ENCODE data around the gene XRN1.
"Not testable (repeated sequence)": the region's sequence is repeated elsewhere in the genome, so short reads cannot be mapped to it uniquely, and the experiment has no call there.

XRN1 gene

DNA sequence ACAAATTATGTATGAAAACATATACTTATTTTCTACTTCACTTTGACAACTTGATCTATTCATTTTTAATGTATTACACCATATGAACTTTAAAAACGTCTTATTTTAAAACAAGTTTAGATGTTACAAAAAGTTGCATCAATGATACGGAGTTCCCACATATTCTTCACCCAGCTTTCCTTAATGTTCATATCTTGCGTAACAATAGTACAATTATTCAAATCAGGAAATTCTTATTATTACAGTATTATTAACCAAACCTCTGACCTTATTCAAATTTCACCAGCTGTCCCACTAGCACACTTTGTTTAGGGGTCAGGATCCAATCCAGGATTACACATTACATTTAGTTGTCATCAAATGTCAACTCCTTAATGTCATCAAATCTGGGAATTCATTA, 12.9 kb upstream of the XRN1 start:
- H3K4me3 ChIP-seq (ENCODE audit: low read depth in 1 of 2, low read length in 2 of 2), result no peak overlapping the region
- H3K9me3 ChIP-seq (ENCODE audit: control insufficient read depth in 1 of 2, low read length in 2 of 2), result no peaks in the 10 kb centered on the region
- peaks cover 23 to 27% of the 10 kb centered on the region in 2 donors for H3K36me3 ChIP-seq (ENCODE audit: control insufficient read depth in 1 of 2, insufficient read depth in 2 of 2, low read length in 2 of 2)
- no peaks in the 10 kb centered on the region for H3K4me1 ChIP-seq (ENCODE audit: control insufficient read depth in 1 of 2, insufficient read depth in 2 of 2, low read length in 2 of 2)
- no peaks in the 10 kb centered on the region for H3K27me3 ChIP-seq (ENCODE audit: low read depth, low read length)
- no peak overlapping the region for H3K27ac ChIP-seq (ENCODE audit: low read length)

- Histone ChIP-seq H3K36me3 (ENCODE audit: control insufficient read depth in 1 of 2, insufficient read depth in 2 of 2, low read length in 2 of 2) (peaks cover 23 to 27% of the 10 kb centered on the region in 2 donors), H3K27ac (ENCODE audit: low read length) (no peak overlapping the region), H3K4me3 (ENCODE audit: low read depth in 1 of 2, low read length in 2 of 2) (no peak overlapping the region), H3K9me3 (ENCODE audit: control insufficient read depth in 1 of 2, low read length in 2 of 2) (no peaks in the 10 kb centered on the region), H3K4me1 (ENCODE audit: control insufficient read depth in 1 of 2, insufficient read depth in 2 of 2, low read length in 2 of 2) (no peaks in the 10 kb centered on the region), H3K27me3 (ENCODE audit: low read depth, low read length) (no peaks in the 10 kb centered on the region)
Observed at GRCh38 chr3:142459929-142460328, 12.1 kb upstream of the XRN1 start.

DNA sequence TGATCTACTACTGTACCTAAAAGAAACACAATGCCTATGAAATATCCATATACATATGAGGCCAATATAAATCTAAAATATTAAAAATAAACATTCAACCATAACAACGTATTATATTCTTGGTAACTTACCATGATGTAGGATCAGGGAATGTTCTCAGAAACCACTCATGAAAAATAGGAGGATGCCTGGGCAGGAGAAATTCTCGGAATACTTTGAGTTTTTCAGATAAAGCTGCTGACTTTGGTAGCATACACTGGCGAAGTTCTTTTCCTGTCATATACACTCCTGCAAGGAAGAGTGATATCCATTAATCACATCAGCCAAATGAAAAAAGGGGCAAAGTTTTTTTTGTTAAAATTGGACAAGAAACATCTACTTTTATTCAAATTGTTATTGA, 11.3 kb upstream of the XRN1 start:
- Histone ChIP-seq H3K36me3 (ENCODE audit: control insufficient read depth in 1 of 2, insufficient read depth in 2 of 2, low read length in 2 of 2) (peaks cover 20 to 27% of the 10 kb centered on the region in 2 donors), H3K27me3 (ENCODE audit: low read depth, low read length) (no peaks in the 10 kb centered on the region), H3K27ac (ENCODE audit: low read length) (no peak overlapping the region), H3K4me1 (ENCODE audit: control insufficient read depth in 1 of 2, insufficient read depth in 2 of 2, low read length in 2 of 2) (no peaks in the 10 kb centered on the region), H3K9me3 (ENCODE audit: control insufficient read depth in 1 of 2, low read length in 2 of 2) (no peaks in the 10 kb centered on the region), H3K4me3 (ENCODE audit: low read depth in 1 of 2, low read length in 2 of 2) (no peak overlapping the region)

DNA sequence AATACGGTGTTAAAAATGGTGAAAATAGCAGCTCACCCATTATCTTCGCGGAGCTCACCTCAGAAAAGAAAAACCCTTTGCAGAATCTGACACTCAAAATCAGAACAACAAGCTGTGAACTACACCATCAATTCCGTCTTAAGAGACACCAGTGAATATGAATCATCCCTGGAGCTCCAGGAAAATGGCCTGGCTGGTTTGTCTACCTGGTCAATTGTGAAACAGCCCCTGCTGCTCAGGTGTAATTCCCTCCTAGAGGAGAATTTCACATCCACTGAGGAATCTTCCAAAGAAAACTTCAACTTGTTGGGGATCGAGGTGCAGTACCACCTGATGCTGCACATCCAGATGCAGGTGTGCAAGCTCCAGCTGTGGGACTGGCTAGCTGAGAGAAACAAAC, 3.0 kb upstream of the XRN1 start:
- Histone ChIP-seq H3K4me3 (ENCODE audit: low read depth in 1 of 2, low read length in 2 of 2) (no peak overlapping the region), H3K27ac (ENCODE audit: low read length) (no peak overlapping the region), H3K36me3 (ENCODE audit: control insufficient read depth in 1 of 2, insufficient read depth in 2 of 2, low read length in 2 of 2) (peaks cover 7 to 12% of the 10 kb centered on the region in 2 donors), H3K27me3 (ENCODE audit: low read depth, low read length) (no peaks in the 10 kb centered on the region), H3K4me1 (ENCODE audit: control insufficient read depth in 1 of 2, insufficient read depth in 2 of 2, low read length in 2 of 2) (peaks cover 6 to 14% of the 10 kb centered on the region in 2 donors), H3K9me3 (ENCODE audit: control insufficient read depth in 1 of 2, low read length in 2 of 2) (no peaks in the 10 kb centered on the region)

DNA sequence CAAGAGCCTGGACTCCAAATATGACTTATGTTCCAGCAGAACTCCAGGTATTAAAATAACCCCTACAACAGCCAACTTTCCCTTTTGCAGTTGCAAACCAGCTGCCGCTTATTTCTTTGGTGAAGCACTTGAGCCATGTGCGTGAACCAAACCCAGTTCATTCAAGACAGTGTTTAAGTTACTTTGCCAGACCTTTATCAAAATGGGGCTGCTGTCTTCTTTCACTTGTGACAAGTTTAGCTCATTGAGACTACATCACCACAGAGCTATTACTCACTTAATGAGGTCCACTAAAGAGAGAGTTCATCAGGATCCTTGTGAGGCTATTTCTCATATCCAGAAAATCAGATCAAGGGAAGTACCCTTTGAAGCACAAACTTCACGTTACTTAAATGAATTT, 2.4 kb upstream of the XRN1 start:
- Histone ChIP-seq H3K27ac (ENCODE audit: low read length) (no peak overlapping the region), H3K9me3 (ENCODE audit: control insufficient read depth in 1 of 2, low read length in 2 of 2) (no peaks in the 10 kb centered on the region), H3K36me3 (ENCODE audit: control insufficient read depth in 1 of 2, insufficient read depth in 2 of 2, low read length in 2 of 2) (peaks cover 7 to 12% of the 10 kb centered on the region in 2 donors), H3K27me3 (ENCODE audit: low read depth, low read length) (no peaks in the 10 kb centered on the region), H3K4me1 (ENCODE audit: control insufficient read depth in 1 of 2, insufficient read depth in 2 of 2, low read length in 2 of 2) (peaks cover 12 to 21% of the 10 kb centered on the region in 2 donors), H3K4me3 (ENCODE audit: low read depth in 1 of 2, low read length in 2 of 2) (no peak overlapping the region)

DNA sequence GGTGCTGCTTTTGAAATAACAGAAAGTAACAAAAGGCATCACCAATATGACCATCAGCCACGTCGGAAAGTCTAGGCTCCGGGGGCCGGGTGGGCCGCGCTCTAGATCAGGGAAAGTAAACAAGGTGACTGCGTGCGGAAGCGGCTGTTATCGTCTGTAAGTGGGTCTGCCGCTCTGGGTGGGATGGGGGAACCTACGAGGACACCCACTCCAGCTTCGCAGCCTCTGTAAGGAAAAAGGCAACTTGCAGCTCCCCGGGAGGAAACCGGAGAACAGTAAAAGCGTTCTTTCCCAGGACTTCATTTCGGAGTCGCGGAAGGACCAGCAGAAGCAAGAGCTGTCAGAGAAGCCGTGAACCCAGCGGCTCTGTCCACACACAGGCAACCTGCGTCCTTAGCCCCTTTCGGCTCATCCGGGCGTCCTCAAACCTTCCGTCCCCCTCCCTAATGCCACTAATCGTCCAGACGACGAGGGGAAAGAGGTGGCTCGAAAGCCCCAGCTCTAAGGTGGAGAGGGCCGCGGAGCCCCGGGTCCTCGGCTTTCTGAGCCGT, 461 bp downstream of the XRN1 start:
- Histone ChIP-seq H3K4me3 (ENCODE audit: low read depth in 1 of 2, low read length in 2 of 2) (peak overlapping the region; percentile 99), H3K4me1 (ENCODE audit: control insufficient read depth in 1 of 2, insufficient read depth in 2 of 2, low read length in 2 of 2) (peaks cover 12 to 31% of the 10 kb centered on the region in 2 donors), H3K27me3 (ENCODE audit: low read depth, low read length) (no peaks in the 10 kb centered on the region), H3K9me3 (ENCODE audit: control insufficient read depth in 1 of 2, low read length in 2 of 2) (no peaks in the 10 kb centered on the region), H3K27ac (ENCODE audit: low read length) (peak overlapping the region; percentile 100), H3K36me3 (ENCODE audit: control insufficient read depth in 1 of 2, insufficient read depth in 2 of 2, low read length in 2 of 2) (peaks cover 0 to 12% of the 10 kb centered on the region in 2 donors)

GRCh38 chr3:142445816-142446254, 2.0 kb downstream of the XRN1 start:
- no peaks in the 10 kb centered on the region for H3K9me3 ChIP-seq (ENCODE audit: control insufficient read depth in 1 of 2, low read length in 2 of 2)
- no peaks in the 10 kb centered on the region for H3K27me3 ChIP-seq (ENCODE audit: low read depth, low read length)
- H3K27ac ChIP-seq (ENCODE audit: low read length), result peak overlapping the region; percentile 100
- H3K4me1 ChIP-seq (ENCODE audit: control insufficient read depth in 1 of 2, insufficient read depth in 2 of 2, low read length in 2 of 2), result peaks cover 12 to 31% of the 10 kb centered on the region in 2 donors
- peaks cover 0 to 6% of the 10 kb centered on the region in 2 donors for H3K36me3 ChIP-seq (ENCODE audit: control insufficient read depth in 1 of 2, insufficient read depth in 2 of 2, low read length in 2 of 2)
- H3K4me3 ChIP-seq (ENCODE audit: low read depth in 1 of 2, low read length in 2 of 2), result peak overlapping the region; percentile 99

DNA sequence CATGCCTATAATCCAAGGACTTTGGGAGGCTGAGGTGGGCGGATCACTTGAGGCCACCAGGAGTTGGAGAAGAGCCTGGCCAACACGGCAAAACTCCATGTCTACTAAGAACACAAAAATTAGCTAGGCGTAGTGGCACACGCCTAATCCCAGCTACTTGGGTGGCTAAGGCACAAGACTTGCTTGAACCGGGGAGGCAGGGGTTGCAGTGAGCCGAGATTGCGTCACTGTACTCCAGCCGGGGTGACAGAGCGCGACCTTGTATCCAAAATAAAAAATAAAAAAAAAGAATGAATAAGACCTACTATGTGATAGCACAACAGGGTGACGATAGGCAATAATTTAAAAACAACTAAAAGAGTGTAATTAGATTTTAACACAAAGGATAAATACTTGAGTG, 3.5 kb downstream of the XRN1 start:
- Histone ChIP-seq H3K27ac (ENCODE audit: low read length) (no peak overlapping the region), H3K4me1 (ENCODE audit: control insufficient read depth in 1 of 2, insufficient read depth in 2 of 2, low read length in 2 of 2) (peaks cover 12 to 31% of the 10 kb centered on the region in 2 donors), H3K27me3 (ENCODE audit: low read depth, low read length) (no peaks in the 10 kb centered on the region), H3K4me3 (ENCODE audit: low read depth in 1 of 2, low read length in 2 of 2) (no peak overlapping the region), H3K36me3 (ENCODE audit: control insufficient read depth in 1 of 2, insufficient read depth in 2 of 2, low read length in 2 of 2) (peaks cover 0 to 6% of the 10 kb centered on the region in 2 donors), H3K9me3 (ENCODE audit: control insufficient read depth in 1 of 2, low read length in 2 of 2) (no peaks in the 10 kb centered on the region)

GRCh38 chr3:142443060-142443459, 4.8 kb downstream of the XRN1 start:
- not testable (repeated sequence) for H3K27me3 ChIP-seq (ENCODE audit: low read depth, low read length); H3K4me3 ChIP-seq (ENCODE audit: low read depth in 1 of 2, low read length in 2 of 2); H3K9me3 ChIP-seq (ENCODE audit: control insufficient read depth in 1 of 2, low read length in 2 of 2); H3K36me3 ChIP-seq (ENCODE audit: control insufficient read depth in 1 of 2, insufficient read depth in 2 of 2, low read length in 2 of 2); H3K27ac ChIP-seq (ENCODE audit: low read length)
- H3K4me1 ChIP-seq (ENCODE audit: control insufficient read depth in 1 of 2, insufficient read depth in 2 of 2, low read length in 2 of 2), result peaks cover 12 to 27% of the 10 kb centered on the region in 2 donors

GRCh38 chr3:142439499-142440220, 8.2 kb downstream of the XRN1 start:
- not testable (repeated sequence) for H3K9me3 ChIP-seq (ENCODE audit: control insufficient read depth in 1 of 2, low read length in 2 of 2); H3K27me3 ChIP-seq (ENCODE audit: low read depth, low read length); H3K4me1 ChIP-seq (ENCODE audit: control insufficient read depth in 1 of 2, insufficient read depth in 2 of 2, low read length in 2 of 2); H3K36me3 ChIP-seq (ENCODE audit: control insufficient read depth in 1 of 2, insufficient read depth in 2 of 2, low read length in 2 of 2); H3K27ac ChIP-seq (ENCODE audit: low read length); H3K4me3 ChIP-seq (ENCODE audit: low read depth in 1 of 2, low read length in 2 of 2)

- not testable (repeated sequence) for H3K27ac ChIP-seq (ENCODE audit: low read length); H3K9me3 ChIP-seq (ENCODE audit: control insufficient read depth in 1 of 2, low read length in 2 of 2); H3K4me1 ChIP-seq (ENCODE audit: control insufficient read depth in 1 of 2, insufficient read depth in 2 of 2, low read length in 2 of 2); H3K36me3 ChIP-seq (ENCODE audit: control insufficient read depth in 1 of 2, insufficient read depth in 2 of 2, low read length in 2 of 2); H3K4me3 ChIP-seq (ENCODE audit: low read depth in 1 of 2, low read length in 2 of 2); H3K27me3 ChIP-seq (ENCODE audit: low read depth, low read length)
Observed at GRCh38 chr3:142438096-142438495, 9.7 kb downstream of the XRN1 start.
